Gastroesophageal sphincter (tissue), 3 donors: ENCODE measurements around the gene NUP107.

Source experiments
- EP300 ChIP-seq: sonication (generic); formaldehyde crosslinking; IDR thresholded peaks from one replicate; pipeline ENCODE4 v1.6.1; 2017; ENCODE audit warnings: antibody characterized with exemption, mild to moderate bottlenecking
- POLR2AphosphoS5 ChIP-seq: sonication (generic); formaldehyde crosslinking; IDR thresholded peaks from one replicate; pipeline ENCODE4 v1.6.1; 2017; ENCODE audit warnings: antibody characterized with exemption
- TF ChIP-seq, protein P1 (sequence below), 4 experiments: fragments of 200-600 bp in 2 of 4; fragments of 450-650 bp in 2 of 4; sonication (generic) in 1 of 4; IDR thresholded peaks; one replicate each; pipeline ENCODE4 v1.5.1; 2017 to 2019; ENCODE audit warnings: antibody characterized with exemption in 4 of 4, mild to moderate bottlenecking in 2 of 4, moderate library complexity in 2 of 4

DNA sequence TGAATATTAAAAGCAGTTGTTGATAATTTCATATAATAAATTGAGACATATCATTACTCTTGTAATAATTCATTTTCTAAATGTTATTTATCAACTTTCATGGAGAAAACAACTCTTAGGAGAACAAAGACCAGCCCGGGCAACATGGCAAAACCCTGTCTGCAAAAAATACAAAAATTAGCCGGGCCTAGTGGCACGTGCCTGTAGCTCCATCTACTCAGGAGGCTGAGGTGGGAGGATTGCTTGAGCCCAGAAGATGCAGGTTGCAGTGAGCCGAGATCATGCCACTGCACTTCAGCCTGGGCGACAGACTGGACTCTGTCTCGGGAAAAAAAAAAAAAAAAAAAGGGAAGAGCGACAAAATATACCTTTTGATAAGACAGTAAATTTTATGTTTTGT lies 80.4 kb downstream of the NUP107 start:
- TF ChIP-seq, protein P1, sequence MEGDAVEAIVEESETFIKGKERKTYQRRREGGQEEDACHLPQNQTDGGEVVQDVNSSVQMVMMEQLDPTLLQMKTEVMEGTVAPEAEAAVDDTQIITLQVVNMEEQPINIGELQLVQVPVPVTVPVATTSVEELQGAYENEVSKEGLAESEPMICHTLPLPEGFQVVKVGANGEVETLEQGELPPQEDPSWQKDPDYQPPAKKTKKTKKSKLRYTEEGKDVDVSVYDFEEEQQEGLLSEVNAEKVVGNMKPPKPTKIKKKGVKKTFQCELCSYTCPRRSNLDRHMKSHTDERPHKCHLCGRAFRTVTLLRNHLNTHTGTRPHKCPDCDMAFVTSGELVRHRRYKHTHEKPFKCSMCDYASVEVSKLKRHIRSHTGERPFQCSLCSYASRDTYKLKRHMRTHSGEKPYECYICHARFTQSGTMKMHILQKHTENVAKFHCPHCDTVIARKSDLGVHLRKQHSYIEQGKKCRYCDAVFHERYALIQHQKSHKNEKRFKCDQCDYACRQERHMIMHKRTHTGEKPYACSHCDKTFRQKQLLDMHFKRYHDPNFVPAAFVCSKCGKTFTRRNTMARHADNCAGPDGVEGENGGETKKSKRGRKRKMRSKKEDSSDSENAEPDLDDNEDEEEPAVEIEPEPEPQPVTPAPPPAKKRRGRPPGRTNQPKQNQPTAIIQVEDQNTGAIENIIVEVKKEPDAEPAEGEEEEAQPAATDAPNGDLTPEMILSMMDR (IDR thresholded peaks at IDR 0.05): no peak
- TF ChIP-seq EP300: no peak
- no peak for TF ChIP-seq POLR2AphosphoS5
